ENCODE data around the gene SSRP1.
A peak's percentile ranks its signal among the peaks of the same experiment; 100 is the strongest.

Gene SSRP1

DNA sequence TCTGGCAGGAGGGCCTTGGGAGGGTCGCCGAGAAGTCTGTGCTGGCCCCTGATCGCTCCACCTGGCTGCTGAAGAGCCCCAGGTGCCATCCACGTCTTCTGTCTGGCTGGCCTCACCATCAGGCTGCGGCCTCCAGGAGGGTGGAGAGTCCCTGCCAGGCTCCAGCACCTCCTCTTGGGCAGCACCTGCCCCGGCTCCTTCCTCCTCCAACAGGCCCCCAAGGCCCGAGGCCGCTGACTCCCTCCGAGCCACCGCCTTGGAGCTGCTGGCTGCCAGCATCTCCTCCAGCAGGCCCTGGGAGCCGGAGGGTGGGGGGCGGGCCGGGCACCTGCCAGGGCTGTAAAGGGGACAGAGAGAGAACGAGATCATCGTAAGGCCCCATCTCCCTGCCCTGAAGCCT, 33.2 kb downstream of the SSRP1 start:
- no peak overlapping the region for H3K18ac ChIP-seq (ENCODE audit: low read length)
- H4K8ac ChIP-seq (ENCODE audit: low read depth, low read length) = no peak overlapping the region
- no peak overlapping the region for H3K4me2 ChIP-seq (ENCODE audit: low read length)
- peaks cover 77 to 81% of the 10 kb centered on the region in 2 experiments for H3K36me3 ChIP-seq (ENCODE audit: control insufficient read depth in 1 of 2, insufficient read depth in 2 of 2, low read length in 2 of 2)
- no CpG with 5 or more reads among the region's 15 CpGs for WGBS (ENCODE audit: extremely low coverage, insufficient coverage, insufficient read length)
- H3K79me2 ChIP-seq (ENCODE audit: control insufficient read depth, insufficient read depth, low read length, poor library complexity) = peaks cover 7% of the 10 kb centered on the region
- H3K9me3 ChIP-seq (ENCODE audit: insufficient read depth, low read depth, low read length) = no peaks in the 10 kb centered on the region
- H3K23ac ChIP-seq (ENCODE audit: low read length) = no peak overlapping the region
- no peak overlapping the region for H2AK5ac ChIP-seq (ENCODE audit: low read length)
- H3K14ac ChIP-seq (ENCODE audit: low read length) = no peak overlapping the region
- H4K12ac ChIP-seq (ENCODE audit: low read depth, low read length) = no peak overlapping the region
- no peak overlapping the region for H2BK5ac ChIP-seq (ENCODE audit: low read depth, low read length, poor library complexity)
- H2AFZ ChIP-seq (ENCODE audit: insufficient read depth, low read length, poor library complexity) = no peak overlapping the region
- no peak overlapping the region for H4K91ac ChIP-seq (ENCODE audit: low read depth, low read length)
- peak overlapping the region; percentile 12 for H2BK12ac ChIP-seq (ENCODE audit: low read length)
- no peak for DNase-seq
- H3K27me3 ChIP-seq (ENCODE audit: insufficient read depth, low read length) = no peaks in the 10 kb centered on the region
- H3K4ac ChIP-seq (ENCODE audit: low read depth, low read length) = no peak overlapping the region
- H2BK120ac ChIP-seq (ENCODE audit: insufficient read depth, low read length, poor library complexity) = no peak overlapping the region
- no peak overlapping the region for H3K4me3 ChIP-seq (ENCODE audit: low read depth, low read length)
- no peak overlapping the region for H3K27ac ChIP-seq (ENCODE audit: low read depth, low read length)
- no peaks in the 10 kb centered on the region for H3K79me1 ChIP-seq (ENCODE audit: low read length)
- no peak overlapping the region for H3K9ac ChIP-seq (ENCODE audit: low read length)
- H3K4me1 ChIP-seq (ENCODE audit: control insufficient read depth in 1 of 2, insufficient read depth in 2 of 2, low read length in 2 of 2) = peaks cover 14 to 29% of the 10 kb centered on the region in 2 experiments

- no CpG with 5 or more reads among the region's 27 CpGs for WGBS (ENCODE audit: extremely low coverage, insufficient coverage, insufficient read length)
- no peak for DNase-seq
- Histone ChIP-seq H2BK12ac (ENCODE audit: low read length) (no peak overlapping the region), H3K79me2 (ENCODE audit: control insufficient read depth, insufficient read depth, low read length, poor library complexity) (peaks cover 3% of the 10 kb centered on the region), H3K9ac (ENCODE audit: low read length) (no peak overlapping the region), H3K4me2 (ENCODE audit: low read length) (no peak overlapping the region), H2AK5ac (ENCODE audit: low read length) (no peak overlapping the region), H2BK120ac (ENCODE audit: insufficient read depth, low read length, poor library complexity) (no peak overlapping the region), H3K27ac (ENCODE audit: low read depth, low read length) (no peak overlapping the region), H3K14ac (ENCODE audit: low read length) (no peak overlapping the region), H3K79me1 (ENCODE audit: low read length) (no peaks in the 10 kb centered on the region), H3K4me1 (ENCODE audit: control insufficient read depth in 1 of 2, insufficient read depth in 2 of 2, low read length in 2 of 2) (peaks cover 11 to 26% of the 10 kb centered on the region in 2 experiments), H3K4ac (ENCODE audit: low read depth, low read length) (no peak overlapping the region), H3K23ac (ENCODE audit: low read length) (no peak overlapping the region), H3K27me3 (ENCODE audit: insufficient read depth, low read length) (no peaks in the 10 kb centered on the region), H4K91ac (ENCODE audit: low read depth, low read length) (no peak overlapping the region), H3K4me3 (ENCODE audit: low read depth, low read length) (no peak overlapping the region), H2BK5ac (ENCODE audit: low read depth, low read length, poor library complexity) (no peak overlapping the region), H4K12ac (ENCODE audit: low read depth, low read length) (no peak overlapping the region), H3K36me3 (ENCODE audit: control insufficient read depth in 1 of 2, insufficient read depth in 2 of 2, low read length in 2 of 2) (peaks cover 75 to 78% of the 10 kb centered on the region in 2 experiments), H3K9me3 (ENCODE audit: insufficient read depth, low read depth, low read length) (no peaks in the 10 kb centered on the region), H2AFZ (ENCODE audit: insufficient read depth, low read length, poor library complexity) (no peak overlapping the region), H4K8ac (ENCODE audit: low read depth, low read length) (no peak overlapping the region), H3K18ac (ENCODE audit: low read length) (peak overlapping the region; percentile 20)
Measured at GRCh38 chr11:57301711-57302423, 33.8 kb downstream of the SSRP1 start.

- no peak overlapping the region for H2AFZ ChIP-seq (ENCODE audit: insufficient read depth, low read length, poor library complexity)
Measured at GRCh38 chr11:57300785-57301184, 34.9 kb downstream of the SSRP1 start.

GRCh38 chr11:57299150-57299737, 36.4 kb downstream of the SSRP1 start:
- Histone ChIP-seq H3K4me1 (ENCODE audit: control insufficient read depth in 1 of 2, insufficient read depth in 2 of 2, low read length in 2 of 2) (peaks cover 14 to 21% of the 10 kb centered on the region in 2 experiments), H3K14ac (ENCODE audit: low read length) (no peak overlapping the region), H3K9me3 (ENCODE audit: insufficient read depth, low read depth, low read length) (no peaks in the 10 kb centered on the region), H2BK5ac (ENCODE audit: low read depth, low read length, poor library complexity) (no peak overlapping the region), H3K27me3 (ENCODE audit: insufficient read depth, low read length) (no peaks in the 10 kb centered on the region), H3K27ac (ENCODE audit: low read depth, low read length) (no peak overlapping the region), H2BK12ac (ENCODE audit: low read length) (no peak overlapping the region), H2AK5ac (ENCODE audit: low read length) (no peak overlapping the region), H3K79me2 (ENCODE audit: control insufficient read depth, insufficient read depth, low read length, poor library complexity) (peaks cover 1% of the 10 kb centered on the region), H3K9ac (ENCODE audit: low read length) (no peak overlapping the region), H2AFZ (ENCODE audit: insufficient read depth, low read length, poor library complexity) (no peak overlapping the region), H3K18ac (ENCODE audit: low read length) (no peak overlapping the region), H3K23ac (ENCODE audit: low read length) (no peak overlapping the region), H3K79me1 (ENCODE audit: low read length) (peaks cover 16% of the 10 kb centered on the region), H4K91ac (ENCODE audit: low read depth, low read length) (no peak overlapping the region), H3K4me2 (ENCODE audit: low read length) (no peak overlapping the region), H4K12ac (ENCODE audit: low read depth, low read length) (no peak overlapping the region), H3K4me3 (ENCODE audit: low read depth, low read length) (no peak overlapping the region), H3K4ac (ENCODE audit: low read depth, low read length) (no peak overlapping the region), H4K8ac (ENCODE audit: low read depth, low read length) (no peak overlapping the region), H3K36me3 (ENCODE audit: control insufficient read depth in 1 of 2, insufficient read depth in 2 of 2, low read length in 2 of 2) (peaks cover 66 to 69% of the 10 kb centered on the region in 2 experiments), H2BK120ac (ENCODE audit: insufficient read depth, low read length, poor library complexity) (no peak overlapping the region)
- WGBS (ENCODE audit: extremely low coverage, insufficient coverage, insufficient read length) = no CpG with 5 or more reads among the region's 5 CpGs
- DNase-seq = no peak

More at GRCh38 chr11:57300785-57301184, 34.9 kb downstream of the SSRP1 start:
- DNase-seq = no peak
- H3K4me3 ChIP-seq (ENCODE audit: low read depth, low read length) = no peak overlapping the region
- no peak overlapping the region for H3K23ac ChIP-seq (ENCODE audit: low read length)
- no peaks in the 10 kb centered on the region for H3K9me3 ChIP-seq (ENCODE audit: insufficient read depth, low read depth, low read length)
- H3K27me3 ChIP-seq (ENCODE audit: insufficient read depth, low read length) = no peaks in the 10 kb centered on the region
- no peak overlapping the region for H2BK120ac ChIP-seq (ENCODE audit: insufficient read depth, low read length, poor library complexity)
- peaks cover 14 to 25% of the 10 kb centered on the region in 2 experiments for H3K4me1 ChIP-seq (ENCODE audit: control insufficient read depth in 1 of 2, insufficient read depth in 2 of 2, low read length in 2 of 2)
- peaks cover 3% of the 10 kb centered on the region for H3K79me2 ChIP-seq (ENCODE audit: control insufficient read depth, insufficient read depth, low read length, poor library complexity)
- H3K4ac ChIP-seq (ENCODE audit: low read depth, low read length) = no peak overlapping the region
- no peak overlapping the region for H3K27ac ChIP-seq (ENCODE audit: low read depth, low read length)
- peaks cover 3% of the 10 kb centered on the region for H3K79me1 ChIP-seq (ENCODE audit: low read length)
- no peak overlapping the region for H4K91ac ChIP-seq (ENCODE audit: low read depth, low read length)
- H3K4me2 ChIP-seq (ENCODE audit: low read length) = no peak overlapping the region
- WGBS (ENCODE audit: extremely low coverage, insufficient coverage, insufficient read length) = no CpG with 5 or more reads among the region's 10 CpGs
- H4K8ac ChIP-seq (ENCODE audit: low read depth, low read length) = no peak overlapping the region
- H2BK12ac ChIP-seq (ENCODE audit: low read length) = no peak overlapping the region
- no peak overlapping the region for H4K12ac ChIP-seq (ENCODE audit: low read depth, low read length)
- no peak overlapping the region for H2AK5ac ChIP-seq (ENCODE audit: low read length)
- no peak overlapping the region for H3K18ac ChIP-seq (ENCODE audit: low read length)
- peaks cover 75% of the 10 kb centered on the region in 2 experiments for H3K36me3 ChIP-seq (ENCODE audit: control insufficient read depth in 1 of 2, insufficient read depth in 2 of 2, low read length in 2 of 2)
- H3K14ac ChIP-seq (ENCODE audit: low read length) = no peak overlapping the region
- no peak overlapping the region for H2BK5ac ChIP-seq (ENCODE audit: low read depth, low read length, poor library complexity)
- no peak overlapping the region for H3K9ac ChIP-seq (ENCODE audit: low read length)
